Measurements from ENCODE around the gene ZMIZ1.
"Not testable (repeated sequence)": the region's sequence is repeated elsewhere in the genome, so short reads cannot be mapped to it uniquely, and the experiment has no call there.

ZMIZ1 gene

DNA sequence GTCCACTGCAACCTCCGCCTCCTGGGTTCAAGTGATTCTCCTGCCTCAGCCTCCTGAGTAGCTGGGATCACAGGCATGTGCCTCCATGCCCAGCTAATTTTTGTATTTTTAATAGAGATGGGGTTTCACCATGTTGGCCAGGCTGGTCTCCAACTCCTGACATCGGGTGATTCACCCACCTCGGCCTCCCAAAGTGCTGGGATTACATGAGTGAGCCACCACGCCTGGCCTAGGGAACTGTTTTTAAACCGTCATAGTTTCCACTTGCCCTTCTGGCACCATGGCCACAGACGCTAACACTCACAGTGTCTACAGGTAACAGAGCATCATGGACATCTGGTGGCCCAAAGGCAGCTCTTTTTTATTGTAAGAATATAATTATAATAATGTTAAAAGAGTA lies 32.4 kb upstream of the ZMIZ1 start:
- not testable (repeated sequence) for H3K9ac ChIP-seq (ENCODE audit: low read length); H4K5ac ChIP-seq (ENCODE audit: low read length); H3K56ac ChIP-seq (ENCODE audit: low read length); H2BK5ac ChIP-seq (ENCODE audit: low read length); H3K4me1 ChIP-seq (ENCODE audit: control insufficient read depth, low read depth, low read length); H3K4ac ChIP-seq (ENCODE audit: low read depth, low read length); H3K23ac ChIP-seq (ENCODE audit: low read length); H3K36me3 ChIP-seq (ENCODE audit: control insufficient read depth, insufficient read depth, low read length); H2BK120ac ChIP-seq (ENCODE audit: low read depth, low read length); H4K8ac ChIP-seq (ENCODE audit: low read depth, low read length); H3K27me3 ChIP-seq (ENCODE audit: insufficient read depth, low read length, poor library complexity); H3K4me2 ChIP-seq (ENCODE audit: low read length); H2AK5ac ChIP-seq (ENCODE audit: low read length); H3K4me3 ChIP-seq (ENCODE audit: low read length); H3K18ac ChIP-seq (ENCODE audit: low read length); H3K79me1 ChIP-seq (ENCODE audit: low read length); DNase-seq; H2BK15ac ChIP-seq (replicated peaks; ENCODE audit: low read depth); H3K79me2 ChIP-seq (ENCODE audit: control insufficient read depth, insufficient read depth, low read length); H3K27ac ChIP-seq (ENCODE audit: low read depth, low read length)
- whole genome bisulfite sequencing (ENCODE audit: extremely low coverage, insufficient coverage, low lambda C conversion rate): no CpG with 5 or more reads among the region's 6 CpGs

- no peak overlapping the region for H3K4me3 ChIP-seq (ENCODE audit: low read length)
- no peak overlapping the region for H2AK5ac ChIP-seq (ENCODE audit: low read length)
- no peak overlapping the region for H4K8ac ChIP-seq (ENCODE audit: low read depth, low read length)
- no peak overlapping the region for H2BK120ac ChIP-seq (ENCODE audit: low read depth, low read length)
- no peak overlapping the region for H3K4ac ChIP-seq (ENCODE audit: low read depth, low read length)
- no peak overlapping the region for H3K27ac ChIP-seq (ENCODE audit: low read depth, low read length)
- no peak overlapping the region for H2BK5ac ChIP-seq (ENCODE audit: low read length)
- no peak overlapping the region for H3K18ac ChIP-seq (ENCODE audit: low read length)
- DNase-seq: no peak
- no peaks in the 10 kb centered on the region for H3K36me3 ChIP-seq (ENCODE audit: control insufficient read depth, insufficient read depth, low read length)
- H3K27me3 ChIP-seq (ENCODE audit: insufficient read depth, low read length, poor library complexity): no peaks in the 10 kb centered on the region
- no peaks in the 10 kb centered on the region for H3K79me2 ChIP-seq (ENCODE audit: control insufficient read depth, insufficient read depth, low read length)
- H3K23ac ChIP-seq (ENCODE audit: low read length): no peak overlapping the region
- H3K9ac ChIP-seq (ENCODE audit: low read length): no peak overlapping the region
- H4K5ac ChIP-seq (ENCODE audit: low read length): no peak overlapping the region
- WGBS (ENCODE audit: extremely low coverage, insufficient coverage, low lambda C conversion rate): no CpG with 5 or more reads among the region's 1 CpG
- H3K4me2 ChIP-seq (ENCODE audit: low read length): no peak overlapping the region
- H3K79me1 ChIP-seq (ENCODE audit: low read length): no peaks in the 10 kb centered on the region
- H3K56ac ChIP-seq (ENCODE audit: low read length): no peak overlapping the region
- H3K4me1 ChIP-seq (ENCODE audit: control insufficient read depth, low read depth, low read length): peaks cover 2% of the 10 kb centered on the region
- H2BK15ac ChIP-seq (replicated peaks; ENCODE audit: low read depth): no peak overlapping the region
These were observed 30.5 kb upstream of the ZMIZ1 start for GRCh38 chr10:79038104-79038840.

DNA sequence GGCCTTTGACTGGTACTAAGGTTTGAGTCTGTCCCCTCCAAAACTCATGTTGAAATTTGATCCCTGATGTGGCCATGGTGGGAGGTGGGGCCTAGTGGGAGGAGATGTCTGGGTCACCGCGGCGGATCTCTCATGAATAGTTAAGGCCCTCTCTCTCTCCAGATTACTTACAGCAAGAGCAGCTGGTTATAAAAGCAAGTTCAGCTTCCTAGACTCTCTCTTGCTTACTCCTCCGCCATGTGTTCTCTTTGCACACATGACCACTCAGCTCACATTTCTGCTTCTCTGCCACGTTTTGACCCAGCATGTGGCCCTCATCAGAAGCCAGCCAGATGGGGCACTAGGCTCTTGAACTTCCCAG lies 29.9 kb upstream of the ZMIZ1 start:
- H3K27ac ChIP-seq (ENCODE audit: low read depth, low read length): no peak overlapping the region
- H2BK15ac ChIP-seq (replicated peaks; ENCODE audit: low read depth): no peak overlapping the region
- no peak overlapping the region for H3K4me3 ChIP-seq (ENCODE audit: low read length)
- no peak overlapping the region for H3K23ac ChIP-seq (ENCODE audit: low read length)
- H3K9ac ChIP-seq (ENCODE audit: low read length): no peak overlapping the region
- no peak overlapping the region for H2BK5ac ChIP-seq (ENCODE audit: low read length)
- H3K79me1 ChIP-seq (ENCODE audit: low read length): no peaks in the 10 kb centered on the region
- no peak overlapping the region for H2AK5ac ChIP-seq (ENCODE audit: low read length)
- H3K4ac ChIP-seq (ENCODE audit: low read depth, low read length): no peak overlapping the region
- H4K8ac ChIP-seq (ENCODE audit: low read depth, low read length): no peak overlapping the region
- no peaks in the 10 kb centered on the region for H3K27me3 ChIP-seq (ENCODE audit: insufficient read depth, low read length, poor library complexity)
- H3K4me2 ChIP-seq (ENCODE audit: low read length): no peak overlapping the region
- H3K18ac ChIP-seq (ENCODE audit: low read length): peak overlapping the region; percentile 35
- H3K36me3 ChIP-seq (ENCODE audit: control insufficient read depth, insufficient read depth, low read length): no peaks in the 10 kb centered on the region
- no peaks in the 10 kb centered on the region for H3K79me2 ChIP-seq (ENCODE audit: control insufficient read depth, insufficient read depth, low read length)
- peak overlapping the region; percentile 75 for H3K56ac ChIP-seq (ENCODE audit: low read length)
- WGBS (ENCODE audit: extremely low coverage, insufficient coverage, low lambda C conversion rate): no CpG with 5 or more reads among the region's 5 CpGs
- H2BK120ac ChIP-seq (ENCODE audit: low read depth, low read length): no peak overlapping the region
- H3K4me1 ChIP-seq (ENCODE audit: control insufficient read depth, low read depth, low read length): peaks cover 2% of the 10 kb centered on the region
- peak; percentile 84 for DNase-seq
- no peak overlapping the region for H4K5ac ChIP-seq (ENCODE audit: low read length)

DNA sequence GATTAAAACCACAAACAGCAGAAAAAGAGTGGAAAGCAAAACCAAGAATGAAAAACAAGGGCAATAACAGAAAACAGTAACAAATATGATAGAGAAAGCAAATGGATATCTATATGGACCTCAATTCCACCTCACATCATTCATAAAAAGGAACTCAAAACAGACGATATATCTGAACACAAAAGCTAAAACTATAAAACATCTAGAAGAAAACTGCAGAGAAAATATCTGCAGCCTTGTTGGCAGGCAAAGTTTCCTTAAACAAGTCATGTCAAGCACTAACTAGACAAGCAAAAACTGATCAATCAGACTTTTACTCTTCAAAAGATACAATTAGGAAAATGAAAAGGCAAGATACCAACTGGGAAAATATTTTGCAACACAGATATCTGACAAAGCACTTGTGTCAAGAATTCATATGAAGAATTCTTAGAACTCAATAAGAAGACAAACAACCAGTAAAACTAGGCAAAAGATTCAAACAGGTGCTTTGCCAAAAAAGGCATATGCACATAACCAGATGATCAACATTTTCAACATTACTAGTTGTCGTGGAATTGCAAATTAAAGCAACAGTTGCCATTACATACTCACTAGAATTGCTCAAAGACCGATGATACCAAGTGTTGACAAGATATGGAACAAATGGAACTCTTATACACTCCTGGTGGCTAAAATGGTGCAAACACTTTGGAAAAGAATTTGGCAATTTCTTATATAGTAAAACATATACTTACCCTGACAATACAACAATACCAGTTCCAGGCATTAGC lies 25.9 kb upstream of the ZMIZ1 start:
- WGBS (ENCODE audit: extremely low coverage, insufficient coverage, low lambda C conversion rate): no CpG with 5 or more reads among the region's 3 CpGs
- H2BK5ac ChIP-seq (ENCODE audit: low read length): no peak overlapping the region

DNA sequence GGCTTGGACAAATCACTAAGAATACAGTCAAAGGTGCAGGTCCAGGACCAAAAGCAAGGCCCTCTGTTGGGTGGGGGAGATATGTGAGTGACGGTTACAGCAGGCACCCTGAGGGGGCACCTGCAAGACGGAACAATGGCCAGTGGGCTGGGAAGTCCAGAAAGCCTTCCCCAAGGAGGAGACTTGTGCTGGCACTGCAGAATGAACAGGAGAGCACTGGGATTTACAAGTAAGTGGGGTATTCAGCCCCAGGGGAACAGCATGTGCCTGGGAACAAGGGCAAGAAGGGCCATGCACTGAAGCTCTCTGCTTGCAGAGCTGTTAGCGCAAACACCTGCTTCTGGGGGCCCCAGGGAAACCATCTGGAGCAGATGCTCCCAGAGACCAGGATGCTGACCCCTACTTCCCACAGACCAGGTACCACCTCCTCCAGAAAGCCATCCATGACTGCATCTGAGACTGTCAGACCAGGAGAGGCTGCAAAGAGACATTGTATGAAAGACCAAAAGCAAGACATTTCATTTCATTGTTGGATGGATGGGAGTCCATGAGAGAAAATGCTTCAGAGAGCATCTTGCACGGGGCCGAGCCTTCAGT lies 24.6 kb upstream of the ZMIZ1 start:
- Histone ChIP-seq H3K4me2 (ENCODE audit: low read length) (no peak overlapping the region), H4K5ac (ENCODE audit: low read length) (no peak overlapping the region), H2BK120ac (ENCODE audit: low read depth, low read length) (no peak overlapping the region), H3K23ac (ENCODE audit: low read length) (no peak overlapping the region), H3K27ac (ENCODE audit: low read depth, low read length) (no peak overlapping the region), H2AK5ac (ENCODE audit: low read length) (no peak overlapping the region), H3K36me3 (ENCODE audit: control insufficient read depth, insufficient read depth, low read length) (no peaks in the 10 kb centered on the region), H3K4me1 (ENCODE audit: control insufficient read depth, low read depth, low read length) (peaks cover 13% of the 10 kb centered on the region), H3K79me1 (ENCODE audit: low read length) (no peaks in the 10 kb centered on the region), H3K79me2 (ENCODE audit: control insufficient read depth, insufficient read depth, low read length) (no peaks in the 10 kb centered on the region), H4K8ac (ENCODE audit: low read depth, low read length) (no peak overlapping the region), H3K27me3 (ENCODE audit: insufficient read depth, low read length, poor library complexity) (no peaks in the 10 kb centered on the region), H2BK15ac (replicated peaks; ENCODE audit: low read depth) (no peak overlapping the region), H3K56ac (ENCODE audit: low read length) (no peak overlapping the region), H3K9ac (ENCODE audit: low read length) (no peak overlapping the region), H2BK5ac (ENCODE audit: low read length) (no peak overlapping the region), H3K4me3 (ENCODE audit: low read length) (no peak overlapping the region), H3K4ac (ENCODE audit: low read depth, low read length) (no peak overlapping the region), H3K18ac (ENCODE audit: low read length) (no peak overlapping the region)
- no peak for DNase-seq
- WGBS (ENCODE audit: extremely low coverage, insufficient coverage, low lambda C conversion rate): no CpG with 5 or more reads among the region's 5 CpGs

More for the DNA sequence above, 25.9 kb upstream of the ZMIZ1 start:
- H2AK5ac ChIP-seq (ENCODE audit: low read length): no peak overlapping the region
- H3K4me1 ChIP-seq (ENCODE audit: control insufficient read depth, low read depth, low read length): peaks cover 3% of the 10 kb centered on the region
- no peak overlapping the region for H4K8ac ChIP-seq (ENCODE audit: low read depth, low read length)
- H2BK15ac ChIP-seq (replicated peaks; ENCODE audit: low read depth): no peak overlapping the region
- no peak for DNase-seq
- H3K27me3 ChIP-seq (ENCODE audit: insufficient read depth, low read length, poor library complexity): no peaks in the 10 kb centered on the region
- no peak overlapping the region for H3K27ac ChIP-seq (ENCODE audit: low read depth, low read length)
- H3K4ac ChIP-seq (ENCODE audit: low read depth, low read length): no peak overlapping the region
- H3K23ac ChIP-seq (ENCODE audit: low read length): no peak overlapping the region
- no peaks in the 10 kb centered on the region for H3K36me3 ChIP-seq (ENCODE audit: control insufficient read depth, insufficient read depth, low read length)
- no peak overlapping the region for H3K4me2 ChIP-seq (ENCODE audit: low read length)
- H3K9ac ChIP-seq (ENCODE audit: low read length): no peak overlapping the region
- no peak overlapping the region for H3K18ac ChIP-seq (ENCODE audit: low read length)
- no peak overlapping the region for H3K56ac ChIP-seq (ENCODE audit: low read length)
- no peaks in the 10 kb centered on the region for H3K79me2 ChIP-seq (ENCODE audit: control insufficient read depth, insufficient read depth, low read length)
- H3K4me3 ChIP-seq (ENCODE audit: low read length): no peak overlapping the region
- no peaks in the 10 kb centered on the region for H3K79me1 ChIP-seq (ENCODE audit: low read length)
- no peak overlapping the region for H4K5ac ChIP-seq (ENCODE audit: low read length)
- no peak overlapping the region for H2BK120ac ChIP-seq (ENCODE audit: low read depth, low read length)

Measured in mesendoderm (in vitro differentiated cells).